WTC11 (cell line): Measurements from ENCODE around the gene PRKAR2B. TPM values are rescaled to one million over a fixed set of nuclear protein-coding genes. Genes with fewer than 3 reads are reported as not detected.

Experiments
- ATAC-seq: fragments of 200-7000 bp; cut with Tn5 transposase; 2 replicates; pipeline ENCODE4 v1.10.0; 2021; ENCODE audit warnings: mild to moderate bottlenecking, moderate library complexity
- CTCF ChIA-PET: fragments of 300-600 bp; sonication (Branson Sonifier 250); formaldehyde crosslinking; loops from one replicate; lab custom pipeline; 2021; ENCODE audit warnings: antibody characterized with exemption; lab: Charles Lee
- POLR2A ChIA-PET: fragments of 350-600 bp; sonication (Branson Sonifier 250); formaldehyde crosslinking; loops from one replicate; lab custom pipeline; 2021; ENCODE audit warnings: antibody characterized with exemption; lab: Charles Lee
- DNase-seq: peaks from one replicate; pipeline ENCODE4 v3.0.0; 2021; ENCODE audit warnings: low spot score
- H3K27ac Mint-ChIP-seq: 2 replicates; pipeline ENCODE4 v1.8.0; 2021; ENCODE audit warnings: mixed read lengths
- H3K27me3 Mint-ChIP-seq: 2 replicates; pipeline ENCODE4 v1.8.0; 2021; ENCODE audit warnings: low read depth, mild to moderate bottlenecking, moderate library complexity, mixed read lengths
- H3K36me3 Mint-ChIP-seq: 2 replicates; pipeline ENCODE4 v1.8.0; 2021; ENCODE audit warnings: mixed read lengths
- H3K4me1 Mint-ChIP-seq: 2 replicates; pipeline ENCODE4 v1.8.0; 2022; ENCODE audit warnings: mixed read lengths
- H3K4me3 Mint-ChIP-seq: 2 replicates; pipeline ENCODE4 v1.8.0; 2021; ENCODE audit warnings: mild to moderate bottlenecking, moderate library complexity, mixed read lengths
- H3K9me3 Mint-ChIP-seq: 2 replicates; pipeline ENCODE4 v1.8.0; 2021; ENCODE audit warnings: mixed read lengths
- AFF4 ChIP-seq: sonication (generic); formaldehyde crosslinking; IDR thresholded peaks from 2 replicates; pipeline ENCODE4 v1.8.1; 2023; ENCODE audit warnings: mild to moderate bottlenecking, missing genetic modification reagents, borderline replicate concordance
- CREB1 ChIP-seq: sonication (generic); formaldehyde crosslinking; IDR thresholded peaks from 2 replicates; pipeline ENCODE4 v1.8.0; 2023; ENCODE audit warnings: mild to moderate bottlenecking, missing genetic modification reagents
- CREM ChIP-seq: sonication (generic); formaldehyde crosslinking; IDR thresholded peaks from 2 replicates; pipeline ENCODE4 v1.8.1; 2022; ENCODE audit warnings: mild to moderate bottlenecking, missing genetic modification reagents, moderate library complexity
- E2F5 ChIP-seq: sonication (generic); formaldehyde crosslinking; IDR thresholded peaks from 2 replicates; pipeline ENCODE4 v1.8.1; 2022; ENCODE audit warnings: mild to moderate bottlenecking, moderate library complexity, missing genetic modification reagents
- ELF4 ChIP-seq: sonication (generic); formaldehyde crosslinking; IDR thresholded peaks from 2 replicates; pipeline ENCODE4 v1.8.1; 2022; ENCODE audit warnings: low read depth, mild to moderate bottlenecking, moderate library complexity, missing genetic modification reagents
- FOXP4 ChIP-seq: sonication (generic); formaldehyde crosslinking; IDR thresholded peaks from 2 replicates; pipeline ENCODE4 v1.8.0; 2022; ENCODE audit warnings: mild to moderate bottlenecking, missing genetic modification reagents
- HMGA2 ChIP-seq: fragments of 250-450 bp; sonication (Bioruptor Pico); IDR thresholded peaks from 2 replicates; pipeline ENCODE4 v1.4.0; 2021; ENCODE audit warnings: mild to moderate bottlenecking, moderate library complexity
- IRF2 ChIP-seq: sonication (generic); formaldehyde crosslinking; IDR thresholded peaks from 2 replicates; pipeline ENCODE4 v1.8.0; 2022; ENCODE audit warnings: low read depth, missing genetic modification reagents, borderline replicate concordance
- MAX ChIP-seq: sonication (generic); formaldehyde crosslinking; IDR thresholded peaks from 2 replicates; pipeline ENCODE4 v1.8.0; 2022; ENCODE audit warnings: mild to moderate bottlenecking, missing genetic modification reagents
- MYBL2 ChIP-seq: sonication (generic); formaldehyde crosslinking; IDR thresholded peaks from 2 replicates; pipeline ENCODE4 v1.8.1; 2023; ENCODE audit warnings: mild to moderate bottlenecking, moderate library complexity, missing genetic modification reagents
- NFATC4 ChIP-seq: fragments of 250-450 bp; sonication (Bioruptor Pico); IDR thresholded peaks from 2 replicates; pipeline ENCODE4 v1.9.0; 2021; ENCODE audit warnings: mild to moderate bottlenecking
- NR1H2 ChIP-seq: sonication (generic); formaldehyde crosslinking; IDR thresholded peaks from 2 replicates; pipeline ENCODE4 v1.9.0; 2021; ENCODE audit warnings: mild to moderate bottlenecking, moderate library complexity, missing genetic modification reagents
- SMAD4 ChIP-seq: sonication (generic); formaldehyde crosslinking; IDR thresholded peaks from 2 replicates; pipeline ENCODE4 v1.8.0; 2022; ENCODE audit warnings: mild to moderate bottlenecking, missing genetic modification reagents
- SP1 ChIP-seq: sonication (generic); formaldehyde crosslinking; conservative IDR thresholded peaks from 2 replicates; pipeline ENCODE4 v1.8.1; 2022; ENCODE audit warnings: missing genetic modification reagents
- STAT6 ChIP-seq: sonication (generic); formaldehyde crosslinking; conservative IDR thresholded peaks from 2 replicates; pipeline ENCODE4 v1.8.1; 2023; ENCODE audit warnings: mild to moderate bottlenecking, low read depth, missing genetic modification reagents, moderate library complexity
- TP53 ChIP-seq: sonication (generic); formaldehyde crosslinking; IDR thresholded peaks from 2 replicates; pipeline ENCODE4 v1.8.1; 2023; ENCODE audit warnings: mild to moderate bottlenecking, missing genetic modification reagents
- ZBTB21 ChIP-seq: sonication (generic); formaldehyde crosslinking; IDR thresholded peaks from 2 replicates; pipeline ENCODE4 v1.8.1; 2023; ENCODE audit warnings: mild to moderate bottlenecking, missing genetic modification reagents, borderline replicate concordance
- ZNF138 ChIP-seq: sonication (generic); formaldehyde crosslinking; conservative IDR thresholded peaks from 2 replicates; pipeline ENCODE4 v1.8.1; 2022; ENCODE audit warnings: mild to moderate bottlenecking, moderate library complexity, missing genetic modification reagents
- ZNF219 ChIP-seq: sonication (generic); formaldehyde crosslinking; IDR thresholded peaks from 2 replicates; pipeline ENCODE4 v1.8.0; 2023; ENCODE audit warnings: missing genetic modification reagents, mild to moderate bottlenecking, borderline replicate concordance
- ZNF263 ChIP-seq: sonication (generic); formaldehyde crosslinking; IDR thresholded peaks from 2 replicates; pipeline ENCODE4 v1.8.1; 2022; ENCODE audit warnings: low read depth, mild to moderate bottlenecking, moderate library complexity, missing genetic modification reagents
- ZNF396 ChIP-seq: fragments of 250-450 bp; sonication (Bioruptor Pico); IDR thresholded peaks from 2 replicates; pipeline ENCODE4 v1.8.0; 2021; ENCODE audit warnings: mild to moderate bottlenecking, moderate library complexity, borderline replicate concordance
- ZNF416 ChIP-seq: fragments of 250-450 bp; sonication (Bioruptor Pico); IDR thresholded peaks from 2 replicates; pipeline ENCODE4 v1.9.0; 2021; ENCODE audit warnings: mild to moderate bottlenecking, inconsistent platforms
- total RNA-seq: library from RNA; stranded (reverse); gene quantifications from 3 replicates; pipeline ENCODE4 v1.2.3, GENCODE V29; 2021

Gene PRKAR2B
- total RNA-seq, 1 experiment from 2014 or later, result 29.6 TPM

GRCh38 chr7:107190090-107190489, 145.6 kb downstream of the PRKAR2B start:
- TF ChIP-seq SMAD4 (no peak), IRF2 (CRISPR knock-in tag) (no peak), ZNF396 (CRISPR knock-in tag) (no peak), NFATC4 (CRISPR knock-in tag) (no peak), ELF4 (CRISPR knock-in tag) (no peak), HMGA2 (CRISPR knock-in tag) (no peak)
- no peaks in the 10 kb centered on the region for H3K9me3 Mint-ChIP-seq
- no peak overlapping the region for H3K27ac Mint-ChIP-seq
- H3K27me3 Mint-ChIP-seq, result no peaks in the 10 kb centered on the region
- no peak overlapping the region for H3K4me3 Mint-ChIP-seq
- no peaks in the 10 kb centered on the region for H3K4me1 Mint-ChIP-seq
- DNase-seq (no peak), ATAC-seq (no peak)
- POLR2A ChIA-PET, result no interaction called here
- peaks cover 39% of the 10 kb centered on the region for H3K36me3 Mint-ChIP-seq
- CTCF ChIA-PET, result no interaction called here

GRCh38 chr7:107194052-107194451, 149.5 kb downstream of the PRKAR2B start:
- ATAC-seq (no peak), DNase-seq (no peak)
- H3K9me3 Mint-ChIP-seq, result no peaks in the 10 kb centered on the region
- no peak overlapping the region for H3K4me3 Mint-ChIP-seq
- H3K27me3 Mint-ChIP-seq, result no peaks in the 10 kb centered on the region
- peaks cover 30% of the 10 kb centered on the region for H3K36me3 Mint-ChIP-seq
- CTCF ChIA-PET, result interaction anchor here (1.2 to 2.1 kb wide), 3 partner anchors 19 to 247 kb away, joined by 4 to 6 read pairs (median 4); partner anchors contain the start of gene HBP1
- H3K27ac Mint-ChIP-seq, result no peak overlapping the region
- POLR2A ChIA-PET, result interaction anchor here (1.2 kb wide), 1 partner anchor 27 kb away, joined by 4 read pairs; no protein-coding TSS in a partner anchor
- H3K4me1 Mint-ChIP-seq, result no peaks in the 10 kb centered on the region
- TF ChIP-seq ZNF263 (CRISPR knock-in tag) (no peak), CREB1 (CRISPR knock-in tag) (no peak), ZNF416 (CRISPR knock-in tag) (no peak), AFF4 (CRISPR knock-in tag) (no peak), MAX (CRISPR knock-in tag) (no peak), E2F5 (CRISPR knock-in tag) (no peak), NR1H2 (CRISPR knock-in tag) (no peak), ZBTB21 (no peak), CREM (CRISPR knock-in tag) (no peak), TP53 (no peak), SMAD4 (no peak)

- POLR2A ChIA-PET, result no interaction called here
- Mint-ChIP-seq H3K36me3 (peaks cover 40% of the 10 kb centered on the region), H3K27ac (no peak overlapping the region), H3K9me3 (no peaks in the 10 kb centered on the region), H3K4me1 (no peaks in the 10 kb centered on the region), H3K4me3 (no peak overlapping the region), H3K27me3 (no peaks in the 10 kb centered on the region)
- ATAC-seq (no peak), DNase-seq (no peak)
- CTCF ChIA-PET, result no interaction called here
- no peak for TF ChIP-seq FOXP4 (CRISPR knock-in tag)
- TF ChIP-seq ZNF138 (CRISPR knock-in tag), result no peak
- no peak for TF ChIP-seq SP1 (CRISPR knock-in tag)
- TF ChIP-seq MYBL2 (CRISPR knock-in tag), result no peak
- TF ChIP-seq ZNF263 (CRISPR knock-in tag), result no peak
- no peak for TF ChIP-seq MAX (CRISPR knock-in tag)
- no peak for TF ChIP-seq ZNF219
- TF ChIP-seq STAT6 (CRISPR knock-in tag), result no peak
- no peak for TF ChIP-seq CREM (CRISPR knock-in tag)
Measured at GRCh38 chr7:107196834-107197610, 152.5 kb downstream of the PRKAR2B start.
